Measurements from ENCODE around the gene ZBTB46. TPM values are rescaled to one million over a fixed set of nuclear protein-coding genes. Genes with fewer than 3 reads are reported as not detected.

The ZBTB46 gene
- total RNA-seq, 2 donors from 2014 or later, result 9.3 to 9.9 TPM

- H3K9me3 ChIP-seq, result no peaks in the 10 kb centered on the region
- H3K36me3 ChIP-seq, result peaks cover under 1% of the 10 kb centered on the region
- H3K4me1 ChIP-seq (ENCODE audit: control insufficient read depth in 1 of 2, low read depth in 2 of 2), result peaks cover 0 to 6% of the 10 kb centered on the region in 2 donors
- no peak overlapping the region for H3K4me3 ChIP-seq
- H3K27me3 ChIP-seq (replicated peaks; ENCODE audit: insufficient read depth), result no peaks in the 10 kb centered on the region
- no peak for DNase-seq (ENCODE audit: low spot score)
- H3K27ac ChIP-seq, result no peak overlapping the region
- ATAC-seq (ENCODE audit: insufficient number of reproducible peaks, low FRiP score, low read depth), result no peak
- TF ChIP-seq, protein P1, sequence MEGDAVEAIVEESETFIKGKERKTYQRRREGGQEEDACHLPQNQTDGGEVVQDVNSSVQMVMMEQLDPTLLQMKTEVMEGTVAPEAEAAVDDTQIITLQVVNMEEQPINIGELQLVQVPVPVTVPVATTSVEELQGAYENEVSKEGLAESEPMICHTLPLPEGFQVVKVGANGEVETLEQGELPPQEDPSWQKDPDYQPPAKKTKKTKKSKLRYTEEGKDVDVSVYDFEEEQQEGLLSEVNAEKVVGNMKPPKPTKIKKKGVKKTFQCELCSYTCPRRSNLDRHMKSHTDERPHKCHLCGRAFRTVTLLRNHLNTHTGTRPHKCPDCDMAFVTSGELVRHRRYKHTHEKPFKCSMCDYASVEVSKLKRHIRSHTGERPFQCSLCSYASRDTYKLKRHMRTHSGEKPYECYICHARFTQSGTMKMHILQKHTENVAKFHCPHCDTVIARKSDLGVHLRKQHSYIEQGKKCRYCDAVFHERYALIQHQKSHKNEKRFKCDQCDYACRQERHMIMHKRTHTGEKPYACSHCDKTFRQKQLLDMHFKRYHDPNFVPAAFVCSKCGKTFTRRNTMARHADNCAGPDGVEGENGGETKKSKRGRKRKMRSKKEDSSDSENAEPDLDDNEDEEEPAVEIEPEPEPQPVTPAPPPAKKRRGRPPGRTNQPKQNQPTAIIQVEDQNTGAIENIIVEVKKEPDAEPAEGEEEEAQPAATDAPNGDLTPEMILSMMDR (IDR thresholded peaks at IDR 0.05), result no peak
Measured at GRCh38 chr20:63748934-63749270, 82.2 kb downstream of the ZBTB46 start.

DNA sequence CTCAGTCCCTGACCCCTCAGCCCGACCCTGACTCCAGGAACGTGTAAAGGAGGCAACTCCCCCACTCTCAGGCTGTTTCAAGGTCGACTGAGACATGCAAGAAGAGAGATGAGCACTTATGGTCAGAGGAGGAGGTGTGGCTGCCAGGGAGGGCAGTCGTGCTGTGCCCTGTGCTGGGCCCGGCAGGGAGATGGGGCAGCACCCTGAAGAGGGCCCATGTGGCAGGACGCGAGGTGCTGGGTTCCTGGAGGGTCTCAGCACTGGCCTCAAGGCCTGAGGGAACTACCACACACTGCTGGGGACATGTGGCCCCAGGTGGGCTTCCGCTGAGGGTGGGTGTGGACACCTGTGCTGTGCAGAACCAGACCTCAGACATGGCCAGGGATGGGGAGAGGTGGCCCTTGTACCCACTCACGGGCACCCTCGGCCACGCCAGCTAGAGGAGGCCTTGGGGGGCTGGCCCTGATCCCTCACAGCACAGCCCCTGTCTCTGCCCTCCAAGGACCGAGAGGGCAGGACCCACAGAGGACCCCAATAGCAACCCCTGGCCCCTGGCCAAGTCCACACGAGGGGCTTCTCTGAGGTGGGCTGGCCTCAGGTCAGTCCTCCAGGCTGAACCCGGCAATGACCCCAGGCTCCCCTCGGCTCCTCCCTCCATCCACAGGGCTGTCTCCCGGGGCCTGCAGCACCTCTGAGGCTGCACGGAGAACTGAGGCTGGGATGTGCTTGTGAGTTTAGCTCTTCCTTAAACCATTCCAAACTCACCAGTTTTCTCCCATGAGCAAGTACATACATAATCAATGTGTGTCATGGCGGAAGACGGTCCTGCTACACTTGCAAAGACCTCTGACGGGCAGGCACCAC is 82.8 kb downstream of the ZBTB46 start:
- H3K27me3 ChIP-seq (replicated peaks; ENCODE audit: insufficient read depth), result no peaks in the 10 kb centered on the region
- TF ChIP-seq, protein P1 (IDR thresholded peaks at IDR 0.05), result no peak
- H3K4me1 ChIP-seq (ENCODE audit: control insufficient read depth in 1 of 2, low read depth in 2 of 2), result peaks cover 0 to 6% of the 10 kb centered on the region in 2 donors
- no peak overlapping the region for H3K4me3 ChIP-seq
- no peaks in the 10 kb centered on the region for H3K9me3 ChIP-seq
- no peak overlapping the region for H3K27ac ChIP-seq
- no peak for ATAC-seq (ENCODE audit: insufficient number of reproducible peaks, low FRiP score, low read depth)
- peaks cover 7% of the 10 kb centered on the region for H3K36me3 ChIP-seq
- no peak for DNase-seq (ENCODE audit: low spot score)

DNA sequence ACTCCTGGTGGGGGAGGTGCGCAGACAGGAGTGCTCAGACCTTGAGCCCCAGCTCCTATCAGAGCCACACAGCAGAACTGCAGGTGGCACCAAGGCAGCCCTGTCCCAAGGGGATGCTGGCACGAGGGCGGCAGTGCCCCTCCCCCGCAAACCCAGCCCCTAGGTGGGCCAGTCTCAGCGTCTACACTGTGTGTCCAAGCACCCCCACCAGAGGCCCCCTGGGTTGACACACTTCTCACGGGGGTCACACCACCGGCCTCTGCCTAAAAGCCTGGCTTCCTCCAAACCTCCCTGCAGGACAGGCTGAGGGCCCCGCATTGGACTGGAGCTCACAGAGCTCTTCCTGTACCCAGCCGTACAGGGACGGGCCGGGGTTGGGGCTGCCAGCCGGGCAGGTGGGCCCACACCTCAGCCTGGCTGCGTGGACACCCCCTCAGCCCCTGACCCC is 83.4 kb downstream of the ZBTB46 start:
- TF ChIP-seq, protein P1 (IDR thresholded peaks at IDR 0.05), result no peak
- Histone ChIP-seq H3K4me1 (ENCODE audit: control insufficient read depth in 1 of 2, low read depth in 2 of 2) (peaks cover 0 to 6% of the 10 kb centered on the region in 2 donors), H3K4me3 (no peak overlapping the region), H3K27me3 (replicated peaks; ENCODE audit: insufficient read depth) (no peaks in the 10 kb centered on the region), H3K27ac (no peak overlapping the region), H3K36me3 (peaks cover 12% of the 10 kb centered on the region), H3K9me3 (no peaks in the 10 kb centered on the region)
- ATAC-seq (ENCODE audit: insufficient number of reproducible peaks, low FRiP score, low read depth) (no peak), DNase-seq (ENCODE audit: low spot score) (no peak)

DNA sequence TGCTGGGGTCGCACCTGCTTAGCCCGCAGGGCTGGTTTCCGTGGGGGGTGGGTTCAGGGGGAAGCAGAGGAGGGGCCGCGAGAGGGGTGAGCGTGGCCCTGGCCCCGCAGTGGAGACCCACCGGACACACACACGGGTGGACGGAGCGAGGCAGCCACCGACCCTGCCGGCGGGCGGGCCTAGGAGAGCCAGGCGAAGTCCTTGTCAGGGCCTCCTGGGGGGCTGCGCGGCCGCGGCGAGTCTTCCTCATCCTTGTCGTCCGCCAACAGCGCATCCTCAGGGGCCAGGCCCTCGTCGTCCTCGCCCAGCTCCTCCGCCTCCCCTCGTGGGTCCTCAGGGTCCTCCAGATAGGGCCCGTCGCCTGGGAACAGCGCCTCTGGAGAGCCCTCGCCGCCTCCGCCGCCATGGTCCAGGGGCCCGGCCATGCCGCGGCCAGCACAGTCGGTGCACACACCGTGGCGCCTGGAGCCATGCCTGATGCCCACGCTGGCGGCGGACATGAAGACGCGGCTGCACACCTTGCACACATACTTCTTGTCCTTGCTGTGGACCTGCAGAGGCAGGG is 84.2 kb downstream of the ZBTB46 start:
- Histone ChIP-seq H3K27me3 (replicated peaks; ENCODE audit: insufficient read depth) (no peaks in the 10 kb centered on the region), H3K9me3 (no peaks in the 10 kb centered on the region), H3K27ac (no peak overlapping the region), H3K36me3 (peaks cover 16% of the 10 kb centered on the region), H3K4me1 (ENCODE audit: control insufficient read depth in 1 of 2, low read depth in 2 of 2) (peaks cover under 1 to 8% of the 10 kb centered on the region in 2 donors), H3K4me3 (no peak overlapping the region)
- DNase-seq (ENCODE audit: low spot score) (no peak), ATAC-seq (ENCODE audit: insufficient number of reproducible peaks, low FRiP score, low read depth) (no peak)
- TF ChIP-seq, protein P1 (IDR thresholded peaks at IDR 0.05), result no peak

- Histone ChIP-seq H3K4me3 (no peak overlapping the region), H3K27ac (no peak overlapping the region), H3K9me3 (no peaks in the 10 kb centered on the region), H3K4me1 (ENCODE audit: control insufficient read depth in 1 of 2, low read depth in 2 of 2) (peaks cover 7 to 15% of the 10 kb centered on the region in 2 donors), H3K36me3 (peaks cover 22% of the 10 kb centered on the region), H3K27me3 (replicated peaks; ENCODE audit: insufficient read depth) (no peaks in the 10 kb centered on the region)
- ATAC-seq (ENCODE audit: insufficient number of reproducible peaks, low FRiP score, low read depth) (no peak), DNase-seq (ENCODE audit: low spot score) (no peak)
- TF ChIP-seq, protein P1 (IDR thresholded peaks at IDR 0.05), result no peak
Measured at GRCh38 chr20:63745961-63746731, 84.9 kb downstream of the ZBTB46 start.
